ENCODE results near the gene SIGLEC10. TPM values are rescaled to one million over a fixed set of nuclear protein-coding genes. Genes with fewer than 3 reads are reported as not detected.
A peak's percentile ranks its signal among the peaks of the same experiment; 100 is the strongest.

The SIGLEC10 gene
- total and polyA plus RNA-seq, 9 of the 15 experiments (the other 6 are each of a cell fraction or from before 2014, with no cell fraction given), result 0.10 to 1.8 (median 0.82) TPM

GRCh38 chr19:51440846-51441409 lies 23.5 kb upstream of the SIGLEC10 start (continued):
- TF ChIP-seq UBTF (IDR thresholded peaks at IDR 0.05; ENCODE audit: borderline replicate concordance in 1 of 2, low read depth in 2 of 2, low read length in 2 of 2) (peak in 1 of 2 experiments; percentile 57; a peak in 1 of 4 replicates), ZNF184 (CRISPR knock-in tag; IDR thresholded peaks at IDR 0.05) (no peak), ZNF57 (CRISPR knock-in tag; IDR thresholded peaks at IDR 0.05) (no peak), NR1H2 (CRISPR knock-in tag; IDR thresholded peaks at IDR 0.05) (no peak), ELF2 (CRISPR knock-in tag; IDR thresholded peaks at IDR 0.05) (0 out of 2 replicates have a peak, but pooled peaks have one; percentile 26), HDAC6 (IDR thresholded peaks at IDR 0.05; ENCODE audit: low read depth, low read length) (no peak), CBX2 (IDR thresholded peaks at IDR 0.05; ENCODE audit: insufficient read depth, low read length, poor library complexity, severe bottlenecking) (no peak), KDM4B (IDR thresholded peaks at IDR 0.05; ENCODE audit: borderline replicate concordance in 2 of 2, low read depth in 1 of 2) (0 out of 4 replicates have a peak, but pooled peaks of 1 of the 2 experiments have one; percentile 19), ATF1 (CRISPR knock-in tag; IDR thresholded peaks at IDR 0.05) (no peak), ATF1 (tag; IDR thresholded peaks at IDR 0.05) (no peak; the same call in 1 of the 2 replicates), ZNF764 (CRISPR knock-in tag; IDR thresholded peaks at IDR 0.05; ENCODE audit: low read depth) (no peak), MNT (conservative IDR thresholded peaks at IDR 0.05) (no peak), SUPT5H (IDR thresholded peaks at IDR 0.05) (no peak; the same call in 1 of the 2 replicates), CHD4 (IDR thresholded peaks at IDR 0.05; ENCODE audit: insufficient read depth, insufficient replicate concordance, low read depth, low read length, poor library complexity, severe bottlenecking) (no peak), MTA3 (IDR thresholded peaks at IDR 0.05; ENCODE audit: borderline replicate concordance) (peak; percentile 49; the same call in 1 of the 2 replicates), ZBTB9 (CRISPR knock-in tag; IDR thresholded peaks at IDR 0.05) (peak; percentile 54; the same call in 1 of the 2 replicates)
- TF ChIP-seq, protein P1, sequence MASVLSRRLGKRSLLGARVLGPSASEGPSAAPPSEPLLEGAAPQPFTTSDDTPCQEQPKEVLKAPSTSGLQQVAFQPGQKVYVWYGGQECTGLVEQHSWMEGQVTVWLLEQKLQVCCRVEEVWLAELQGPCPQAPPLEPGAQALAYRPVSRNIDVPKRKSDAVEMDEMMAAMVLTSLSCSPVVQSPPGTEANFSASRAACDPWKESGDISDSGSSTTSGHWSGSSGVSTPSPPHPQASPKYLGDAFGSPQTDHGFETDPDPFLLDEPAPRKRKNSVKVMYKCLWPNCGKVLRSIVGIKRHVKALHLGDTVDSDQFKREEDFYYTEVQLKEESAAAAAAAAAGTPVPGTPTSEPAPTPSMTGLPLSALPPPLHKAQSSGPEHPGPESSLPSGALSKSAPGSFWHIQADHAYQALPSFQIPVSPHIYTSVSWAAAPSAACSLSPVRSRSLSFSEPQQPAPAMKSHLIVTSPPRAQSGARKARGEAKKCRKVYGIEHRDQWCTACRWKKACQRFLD (CRISPR knock-in tag; IDR thresholded peaks at IDR 0.05), result no peak; the same call in 1 of the 2 replicates
- TF ChIP-seq, protein P2, sequence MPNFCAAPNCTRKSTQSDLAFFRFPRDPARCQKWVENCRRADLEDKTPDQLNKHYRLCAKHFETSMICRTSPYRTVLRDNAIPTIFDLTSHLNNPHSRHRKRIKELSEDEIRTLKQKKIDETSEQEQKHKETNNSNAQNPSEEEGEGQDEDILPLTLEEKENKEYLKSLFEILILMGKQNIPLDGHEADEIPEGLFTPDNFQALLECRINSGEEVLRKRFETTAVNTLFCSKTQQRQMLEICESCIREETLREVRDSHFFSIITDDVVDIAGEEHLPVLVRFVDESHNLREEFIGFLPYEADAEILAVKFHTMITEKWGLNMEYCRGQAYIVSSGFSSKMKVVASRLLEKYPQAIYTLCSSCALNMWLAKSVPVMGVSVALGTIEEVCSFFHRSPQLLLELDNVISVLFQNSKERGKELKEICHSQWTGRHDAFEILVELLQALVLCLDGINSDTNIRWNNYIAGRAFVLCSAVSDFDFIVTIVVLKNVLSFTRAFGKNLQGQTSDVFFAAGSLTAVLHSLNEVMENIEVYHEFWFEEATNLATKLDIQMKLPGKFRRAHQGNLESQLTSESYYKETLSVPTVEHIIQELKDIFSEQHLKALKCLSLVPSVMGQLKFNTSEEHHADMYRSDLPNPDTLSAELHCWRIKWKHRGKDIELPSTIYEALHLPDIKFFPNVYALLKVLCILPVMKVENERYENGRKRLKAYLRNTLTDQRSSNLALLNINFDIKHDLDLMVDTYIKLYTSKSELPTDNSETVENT (CRISPR knock-in tag; IDR thresholded peaks at IDR 0.05), result no peak

Data from K562 (cell line).